NCI-H524 (cell line): ENCODE results near the gene BGLAP.
"Not testable (repeated sequence)": the region's sequence is repeated elsewhere in the genome, so short reads cannot be mapped to it uniquely, and the experiment has no call there.

Source experiments
- DNase-seq, 2 experiments: peaks; one replicate each; lab custom pipeline; 2025; lab: John Stamatoyannopoulos, UW

The BGLAP gene

DNA sequence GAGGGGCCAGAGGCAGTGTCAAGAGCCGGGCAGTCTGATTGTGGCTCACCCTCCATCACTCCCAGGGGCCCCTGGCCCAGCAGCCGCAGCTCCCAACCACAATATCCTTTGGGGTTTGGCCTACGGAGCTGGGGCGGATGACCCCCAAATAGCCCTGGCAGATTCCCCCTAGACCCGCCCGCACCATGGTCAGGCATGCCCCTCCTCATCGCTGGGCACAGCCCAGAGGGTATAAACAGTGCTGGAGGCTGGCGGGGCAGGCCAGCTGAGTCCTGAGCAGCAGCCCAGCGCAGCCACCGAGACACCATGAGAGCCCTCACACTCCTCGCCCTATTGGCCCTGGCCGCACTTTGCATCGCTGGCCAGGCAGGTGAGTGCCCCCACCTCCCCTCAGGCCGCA, at the start of gene BGLAP:
TSS of gene BGLAP (plus strand) at position 259 of the 400 bp plus-strand sequence. CDS start at position 307, 48 bp downstream.
- DNase-seq, result no peak

DNA sequence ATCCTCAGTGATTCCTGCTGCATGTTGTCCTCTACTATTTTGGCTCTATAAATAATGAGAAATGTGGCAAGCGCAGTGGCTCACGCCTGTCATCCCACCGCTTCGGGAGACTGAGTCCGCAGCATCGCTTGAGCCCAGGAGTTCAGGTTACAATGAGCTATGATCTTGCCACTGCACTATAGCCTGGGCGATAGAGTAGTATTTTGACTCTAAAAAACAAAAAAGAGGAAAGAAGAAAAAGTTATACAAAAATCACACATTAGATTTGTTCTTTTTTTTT, 48.8 kb upstream of the BGLAP start:
- DNase-seq, result no peak

DNA sequence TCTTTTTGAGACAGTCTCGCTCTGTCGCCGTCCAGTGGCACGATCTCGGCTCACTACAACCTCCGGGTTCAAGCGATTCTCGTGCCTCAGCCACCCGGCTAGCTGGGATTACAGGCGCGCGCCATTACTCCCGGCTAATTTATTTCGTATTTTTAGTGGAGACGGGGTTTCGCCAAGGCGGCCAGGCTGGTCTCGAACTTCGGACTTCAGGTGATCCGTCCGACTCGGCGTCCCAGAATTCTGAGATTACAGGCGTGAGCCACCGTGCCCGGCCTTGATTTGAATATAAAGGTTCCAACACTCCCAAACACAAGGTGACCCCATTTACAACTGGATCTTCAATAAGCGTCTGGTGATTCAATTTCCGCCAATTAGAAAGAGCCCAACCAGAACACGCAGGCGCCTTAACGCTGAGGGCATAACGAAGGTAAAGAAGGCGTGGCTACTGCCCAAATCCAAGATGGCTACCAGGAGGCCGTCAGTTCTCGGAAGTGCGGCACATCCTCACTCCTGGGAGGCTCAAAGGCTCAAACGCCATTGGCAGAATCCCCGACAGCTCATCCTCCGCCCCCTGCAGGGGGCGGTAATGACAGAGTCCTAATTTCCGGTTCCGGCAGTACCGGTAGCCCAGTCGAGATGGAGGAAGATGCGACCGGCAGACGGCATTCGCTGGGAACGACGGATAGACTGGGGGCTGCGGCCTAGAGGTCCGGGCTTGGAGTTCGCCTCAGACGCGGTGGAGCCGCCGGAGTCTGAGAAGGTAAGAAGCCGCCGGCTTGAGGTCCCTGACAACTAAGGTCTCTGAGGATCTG, 48.3 kb upstream of the BGLAP start, which contains the start of gene SLC25A44:
TSS of gene SLC25A44 (plus strand) at position 617 of the 812 bp plus-strand sequence. CDS start 5,744 bp downstream, outside the sequence.
- DNase-seq, result peak; percentile 98 to 99

DNA sequence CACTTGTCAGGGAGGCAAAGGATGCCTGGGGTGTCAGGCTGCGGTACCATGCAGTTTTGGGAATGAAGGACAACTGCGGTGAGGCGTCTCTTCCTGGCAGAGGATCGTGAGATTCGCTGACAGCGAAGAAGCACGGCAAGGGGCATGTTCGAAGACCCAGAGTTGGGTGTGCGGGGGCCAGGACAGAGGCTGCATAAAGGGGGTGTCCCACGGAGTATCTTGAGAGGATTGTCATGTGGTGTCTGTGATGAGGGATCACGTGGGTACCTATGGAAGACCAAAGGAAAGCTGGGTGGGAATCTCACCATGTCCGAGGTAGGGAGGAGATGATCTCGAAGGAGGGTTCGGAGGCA, 47.7 kb upstream of the BGLAP start:
- DNase-seq, result peak in 1 of 2 experiments; percentile 30

DNA sequence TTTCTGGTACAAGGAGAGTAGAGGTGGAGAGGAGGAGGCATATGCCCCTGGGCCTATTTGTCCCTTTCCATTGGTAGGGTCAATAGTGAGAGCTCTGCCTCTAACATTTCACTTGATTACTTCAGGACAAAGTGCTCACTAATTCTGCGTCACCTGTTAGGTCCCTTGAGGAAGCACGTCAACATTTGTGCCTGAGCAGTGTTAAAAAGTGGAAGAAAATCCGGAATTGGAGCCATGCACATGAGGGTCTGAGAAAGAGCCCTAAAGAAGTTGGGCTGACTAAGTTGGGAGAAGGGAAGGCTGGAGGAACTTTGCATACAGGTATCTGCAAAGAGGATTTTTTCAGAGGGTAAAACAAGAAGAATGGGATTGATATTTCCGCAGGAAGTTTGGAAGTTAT, 46.1 kb upstream of the BGLAP start:
- no peak for DNase-seq

DNA sequence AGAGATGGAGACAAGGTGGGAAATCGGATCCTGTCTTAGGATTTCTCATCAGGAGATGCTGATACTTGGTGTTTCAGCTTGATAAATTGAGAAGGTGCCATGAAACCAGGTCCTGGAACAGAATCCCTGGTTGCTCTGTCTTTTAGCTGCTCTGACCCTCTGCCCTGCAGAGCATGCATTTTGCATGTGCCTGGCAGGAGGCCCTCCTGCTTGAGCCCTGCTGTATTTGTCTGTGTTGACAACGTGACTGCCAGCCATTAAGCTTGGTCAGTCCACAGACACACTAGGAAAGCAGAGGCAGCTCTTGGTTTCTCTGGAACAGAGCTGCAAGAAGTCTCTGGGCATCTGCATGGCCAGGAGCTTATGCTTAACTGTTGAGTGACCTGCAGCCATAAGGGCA, 45.5 kb upstream of the BGLAP start:
- DNase-seq, result no peak

DNA sequence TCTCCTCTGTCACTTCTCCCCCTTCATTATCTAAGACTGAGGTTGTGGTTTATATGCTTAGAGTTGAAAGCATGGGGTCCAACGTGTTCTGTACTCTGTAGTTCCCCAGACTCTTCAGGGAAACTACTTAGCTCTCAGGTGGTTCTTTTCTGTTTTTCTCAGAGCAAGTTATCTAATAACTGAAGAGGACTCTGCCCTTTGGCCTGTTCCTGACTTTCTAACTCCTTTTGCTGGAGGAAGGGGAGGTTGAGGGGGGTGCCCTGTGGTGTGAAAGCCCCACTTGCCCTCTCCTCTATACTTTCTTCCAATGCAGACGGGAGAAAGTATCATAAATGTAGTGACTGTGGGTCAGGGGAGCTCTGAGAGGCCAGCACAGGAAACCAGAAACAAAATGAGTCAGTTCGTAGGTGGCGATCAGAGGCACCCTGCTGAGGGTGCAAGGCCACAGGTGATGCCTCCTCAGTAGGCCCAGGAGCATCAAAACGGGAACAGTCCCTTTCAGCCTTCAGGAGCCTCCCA, 43.1 kb upstream of the BGLAP start:
- DNase-seq, result no peak

DNA sequence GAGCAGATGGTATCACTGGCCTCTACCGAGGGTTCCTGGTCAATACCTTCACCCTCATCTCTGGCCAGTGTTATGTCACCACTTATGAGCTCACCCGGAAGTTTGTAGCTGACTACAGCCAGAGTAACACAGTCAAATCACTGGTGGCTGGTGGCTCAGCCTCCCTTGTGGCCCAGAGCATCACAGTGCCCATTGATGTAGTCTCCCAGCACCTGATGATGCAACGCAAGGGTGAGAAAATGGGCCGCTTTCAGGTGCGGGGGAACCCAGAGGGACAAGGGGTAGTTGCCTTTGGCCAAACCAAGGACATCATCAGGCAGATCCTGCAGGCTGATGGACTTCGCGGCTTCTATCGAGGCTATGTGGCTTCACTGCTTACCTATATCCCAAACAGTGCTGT, 41.9 kb upstream of the BGLAP start:
- DNase-seq, result no peak

DNA sequence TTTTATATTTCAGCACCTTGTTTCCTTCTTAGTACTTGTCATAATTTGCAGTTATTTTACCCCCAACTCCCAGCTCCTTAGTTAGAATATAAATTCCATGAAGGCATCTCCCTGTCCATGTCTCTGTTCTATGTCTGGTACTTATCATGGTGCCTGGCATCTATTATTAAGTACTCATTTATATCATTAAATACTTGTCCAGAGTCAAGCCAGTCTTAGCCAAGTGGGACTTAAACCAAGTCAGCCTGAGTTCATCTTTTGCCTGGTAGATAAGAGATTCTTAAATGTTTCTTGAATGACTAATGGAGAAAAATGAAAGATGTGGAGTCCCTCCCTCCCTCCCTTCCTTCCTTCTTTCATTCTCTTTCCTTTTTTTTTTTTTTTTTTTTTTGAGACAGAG, 38.7 kb upstream of the BGLAP start:
- no peak for DNase-seq

DNA sequence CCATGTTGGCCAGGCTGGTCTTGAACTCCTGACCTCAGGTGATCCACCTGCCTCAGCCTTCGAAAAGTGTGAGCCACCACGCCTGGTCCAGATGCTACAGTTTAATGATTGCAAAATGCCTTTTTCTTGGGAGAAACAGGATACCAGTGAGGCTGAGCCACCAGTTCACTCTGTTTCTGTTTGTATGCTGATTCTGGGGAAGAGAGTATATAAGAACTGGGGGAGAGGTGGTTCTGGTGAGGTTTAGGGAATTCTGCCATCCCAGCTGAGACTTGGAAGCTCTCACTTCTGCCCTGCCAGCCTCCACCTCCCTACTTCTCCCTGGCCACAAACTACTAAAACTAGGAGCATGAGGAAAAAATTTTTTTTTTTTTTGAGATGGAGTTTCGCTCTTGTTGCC, 37.3 kb upstream of the BGLAP start:
- no peak for DNase-seq

DNA sequence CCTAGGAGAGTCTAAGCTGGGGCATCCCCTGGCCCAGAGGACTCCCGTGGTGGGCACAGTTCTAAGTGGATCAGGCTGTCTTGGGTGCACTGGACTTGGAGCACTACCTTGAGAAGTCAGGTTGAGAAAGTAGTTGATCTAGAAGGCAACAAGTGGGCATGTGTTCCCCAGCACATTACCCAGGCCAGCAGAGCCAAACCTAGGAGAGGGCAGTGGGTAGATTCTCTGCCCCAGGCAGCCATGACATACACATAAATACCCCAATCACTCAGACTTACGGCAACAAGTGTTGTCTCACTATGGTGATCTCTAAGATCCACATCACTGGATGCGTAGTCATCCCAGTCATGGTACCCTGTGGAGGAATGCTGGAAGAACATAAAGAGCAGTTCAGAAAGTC, 30.7 kb upstream of the BGLAP start:
- DNase-seq, result no peak

DNA sequence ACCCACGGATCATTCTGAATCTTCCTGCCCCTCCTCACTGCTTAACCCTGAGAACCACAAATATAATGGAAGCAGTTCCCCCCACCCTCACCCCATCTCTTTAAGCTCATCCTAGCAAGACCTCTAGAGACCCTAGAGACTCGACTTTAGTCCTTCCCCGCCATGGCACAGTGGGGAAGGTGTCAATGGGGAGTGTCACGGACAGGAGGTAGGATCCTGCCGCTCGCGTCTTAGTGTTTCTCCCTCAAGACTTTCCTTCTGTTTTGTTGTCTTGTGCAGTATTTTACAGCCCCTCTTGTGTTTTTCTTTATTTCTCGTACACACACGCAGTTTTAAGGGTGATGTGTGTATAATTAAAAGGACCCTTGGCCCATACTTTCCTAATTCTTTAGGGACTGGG, 29.9 kb upstream of the BGLAP start:
- no peak for DNase-seq

DNA sequence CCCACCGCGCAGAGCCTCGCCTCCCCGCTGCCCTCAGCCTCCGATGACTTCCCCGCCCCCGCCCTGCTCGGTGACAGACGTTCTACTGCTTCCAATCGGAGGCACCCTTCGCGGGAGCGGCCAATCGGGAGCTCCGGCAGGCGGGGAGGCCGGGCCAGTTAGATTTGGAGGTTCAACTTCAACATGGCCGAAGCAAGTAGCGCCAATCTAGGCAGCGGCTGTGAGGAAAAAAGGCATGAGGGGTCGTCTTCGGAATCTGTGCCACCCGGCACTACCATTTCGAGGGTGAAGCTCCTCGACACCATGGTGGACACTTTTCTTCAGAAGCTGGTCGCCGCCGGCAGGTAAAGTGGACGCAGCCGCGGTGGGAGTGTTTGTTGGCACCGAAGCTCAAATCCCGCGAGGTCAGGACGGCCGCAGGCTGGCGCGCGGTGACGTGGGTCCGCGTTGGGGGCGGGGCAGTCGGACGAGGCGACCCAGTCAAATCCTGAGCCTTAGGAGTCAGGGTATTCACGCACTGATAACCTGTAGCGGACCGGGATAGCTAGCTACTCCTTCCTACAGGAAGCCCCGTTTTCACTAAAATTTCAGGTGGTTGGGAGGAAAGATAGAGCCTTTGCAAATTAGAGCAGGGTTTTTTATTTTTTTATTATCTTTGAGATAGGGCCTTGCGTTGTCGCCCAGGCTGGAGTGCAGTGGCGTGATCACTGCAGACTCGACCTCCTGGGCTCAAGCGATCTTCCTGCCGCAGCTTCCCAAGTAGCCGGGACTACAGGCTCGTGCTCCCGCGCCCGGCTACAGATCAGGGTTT, 28.9 kb upstream of the BGLAP start, which contains the start of gene PMF1:
TSS of gene PMF1 (plus strand) at position 175 of the 811 bp plus-strand sequence. CDS start at position 184, 9 bp downstream.
- peak; percentile 85 to 92 for DNase-seq

DNA sequence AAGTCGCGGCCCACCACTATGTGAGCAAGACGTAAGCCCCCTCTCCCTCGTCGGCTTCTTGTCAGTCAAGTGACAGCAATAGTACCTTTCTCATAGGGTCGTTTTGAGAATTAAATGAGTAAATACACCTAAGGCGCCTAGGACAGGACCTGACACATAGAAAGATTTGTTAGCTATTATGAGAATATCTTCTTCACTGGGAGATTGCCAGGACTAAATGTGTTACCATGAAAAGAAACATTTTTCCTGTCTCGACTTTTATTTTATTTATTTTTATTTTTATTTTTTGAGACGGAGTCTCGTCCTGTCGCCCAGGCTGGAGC, 28.4 kb upstream of the BGLAP start:
- no peak for DNase-seq

DNA sequence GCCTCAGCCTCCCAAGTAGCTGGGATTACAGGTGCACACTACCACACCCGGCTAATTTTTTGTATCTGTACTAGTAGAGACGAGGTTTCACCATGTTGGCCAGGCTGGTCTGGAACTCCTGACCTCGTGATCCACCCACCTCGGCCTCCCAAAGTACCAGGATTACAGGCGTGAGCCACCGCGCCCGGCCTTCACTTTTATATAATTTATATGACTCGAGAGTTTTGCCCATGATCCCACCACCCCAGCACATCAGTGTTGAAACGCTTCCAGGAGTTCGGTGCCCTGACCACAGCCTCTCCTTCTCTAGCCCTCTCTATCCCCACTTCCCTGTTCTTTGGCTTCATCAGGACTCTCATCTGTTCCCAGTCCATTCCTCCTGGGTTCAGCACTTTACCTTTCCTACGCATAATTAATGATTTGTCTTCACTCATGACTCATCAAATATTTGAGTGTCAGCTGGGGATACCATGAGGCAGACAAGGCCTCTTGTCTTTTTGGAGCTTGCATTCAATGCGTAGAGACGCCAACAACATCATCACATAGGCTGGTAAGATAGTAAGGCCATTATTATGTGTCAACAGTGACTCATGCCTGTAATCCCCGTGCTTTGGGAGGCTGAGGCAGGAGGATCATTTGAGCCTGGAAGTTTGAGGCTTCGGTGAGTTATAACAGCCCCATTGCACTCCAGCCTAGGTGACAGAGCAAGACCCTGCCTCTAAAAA, 27.8 kb upstream of the BGLAP start:
- no peak for DNase-seq

DNA sequence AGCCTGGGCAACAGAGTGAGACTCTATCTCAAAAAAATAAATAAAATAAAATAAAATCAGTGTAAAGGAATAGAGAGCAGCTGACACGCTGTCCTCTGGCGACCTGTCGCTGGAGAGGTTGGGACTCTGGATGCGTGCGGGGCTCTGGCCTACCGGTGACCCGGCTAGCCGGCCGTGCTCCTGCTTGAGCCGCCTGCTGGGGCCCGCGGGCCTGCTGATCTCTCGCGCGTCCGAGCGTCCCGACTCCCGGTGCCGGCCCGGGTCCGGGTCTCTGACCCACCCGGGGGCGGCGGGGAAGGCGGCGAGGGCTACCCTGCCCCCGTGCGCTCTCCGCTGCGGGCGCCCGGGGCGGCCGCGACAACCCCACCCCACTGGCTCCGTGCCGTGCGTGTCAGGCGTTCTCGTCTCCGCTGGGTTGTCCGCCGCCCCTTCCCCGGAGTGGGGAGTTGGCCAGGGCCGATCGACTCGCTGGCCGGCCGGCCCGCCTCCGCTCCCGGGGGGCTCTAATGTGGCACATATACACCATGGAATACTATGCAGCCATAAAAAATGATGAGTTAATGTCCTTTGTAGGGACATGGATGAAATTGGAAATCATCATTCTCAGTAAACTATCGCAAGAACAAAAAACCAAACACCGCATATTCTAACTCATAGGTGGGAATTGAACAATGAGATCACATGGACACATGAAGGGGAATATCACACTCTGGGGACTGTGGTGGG, 25.5 kb upstream of the BGLAP start:
- not testable (repeated sequence) for DNase-seq

DNA sequence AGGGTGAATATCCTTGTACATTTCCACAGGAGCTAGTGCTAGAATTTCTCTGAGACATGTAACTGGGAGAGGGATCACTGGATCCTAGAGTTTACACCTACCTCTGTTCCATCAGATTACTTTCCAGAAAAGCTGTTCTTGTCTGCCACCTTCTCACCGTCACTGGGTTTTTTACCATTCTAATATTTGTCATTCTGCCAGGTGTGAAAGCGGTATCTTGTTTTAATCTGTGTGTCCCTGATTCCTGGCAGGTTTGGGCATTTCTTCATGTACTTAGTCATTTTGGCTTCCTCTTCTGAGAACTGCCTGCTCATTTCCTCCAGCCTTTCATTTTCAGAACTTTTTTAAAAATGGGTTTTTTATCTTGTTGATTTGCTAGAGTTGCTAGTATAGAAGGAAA, 24.1 kb upstream of the BGLAP start:
- DNase-seq, result no peak

DNA sequence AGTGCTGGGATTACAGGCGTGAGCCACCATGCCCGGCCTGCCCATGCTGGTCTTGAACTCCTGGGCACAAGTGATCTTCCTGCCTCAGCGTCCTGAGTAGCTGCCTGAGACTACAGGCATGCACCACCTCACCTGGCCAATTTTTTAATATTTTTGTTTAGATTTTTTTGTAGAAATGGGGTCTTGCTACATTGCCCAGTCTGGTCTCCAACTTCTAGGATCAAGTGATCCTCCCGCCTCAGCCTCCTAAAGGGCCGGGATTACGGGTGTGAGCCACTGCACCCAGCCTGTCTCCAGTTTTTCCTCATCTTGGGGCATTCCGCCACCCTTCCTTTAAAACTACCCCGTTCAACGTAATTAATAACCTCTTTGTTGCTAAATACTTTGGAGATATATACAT, 21.8 kb upstream of the BGLAP start:
- DNase-seq, result no peak

DNA sequence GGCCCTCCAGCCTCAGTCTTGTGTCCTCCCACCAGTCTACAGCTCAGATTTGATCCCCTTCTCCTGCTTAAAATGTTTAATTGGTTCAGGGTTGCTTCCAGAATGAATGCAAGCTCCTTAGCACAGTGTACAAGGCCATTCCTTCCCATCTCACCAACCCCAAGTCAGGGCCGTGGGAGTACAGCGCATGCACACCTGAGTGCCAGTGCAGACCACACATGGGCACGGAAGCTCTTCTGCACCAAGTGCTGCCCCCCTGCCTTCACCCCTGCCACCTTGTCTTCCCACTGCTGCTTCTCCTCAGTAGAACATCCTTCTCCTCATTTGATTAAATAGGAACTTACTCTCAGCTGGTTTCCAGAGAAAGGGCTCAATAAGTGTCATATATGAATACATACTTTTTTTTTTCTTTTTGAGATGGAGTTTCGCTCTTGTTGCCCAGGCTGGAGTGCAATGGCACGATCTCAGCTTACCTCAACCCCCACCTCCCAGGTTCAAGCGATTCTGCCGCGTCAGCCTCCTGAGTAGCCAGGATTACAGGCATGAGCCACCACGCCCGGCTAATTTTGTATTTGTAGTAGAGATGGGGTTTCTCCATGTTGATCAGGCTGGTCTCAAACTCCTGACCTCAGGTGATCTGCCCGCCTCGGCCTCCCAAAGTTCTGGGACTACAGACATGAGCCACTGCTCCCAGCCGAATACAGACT, 19.8 kb upstream of the BGLAP start:
- DNase-seq, result no peak

DNA sequence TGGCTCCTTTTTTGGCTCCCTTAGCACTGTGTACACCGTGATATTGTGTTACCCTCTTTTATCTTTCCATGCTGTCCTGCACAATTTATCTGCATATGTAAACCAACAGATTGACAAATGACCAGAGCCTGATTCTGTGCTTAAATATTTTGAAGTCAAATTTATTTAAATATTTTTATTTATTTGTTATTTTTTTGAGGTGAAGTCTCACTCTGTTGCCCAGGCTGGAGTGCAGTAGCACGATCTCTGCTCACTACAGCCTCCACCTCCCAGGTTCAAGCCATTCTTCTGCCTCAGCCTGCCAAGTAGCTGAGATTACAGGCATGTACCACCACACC, 16.3 kb upstream of the BGLAP start:
- no peak for DNase-seq

DNA sequence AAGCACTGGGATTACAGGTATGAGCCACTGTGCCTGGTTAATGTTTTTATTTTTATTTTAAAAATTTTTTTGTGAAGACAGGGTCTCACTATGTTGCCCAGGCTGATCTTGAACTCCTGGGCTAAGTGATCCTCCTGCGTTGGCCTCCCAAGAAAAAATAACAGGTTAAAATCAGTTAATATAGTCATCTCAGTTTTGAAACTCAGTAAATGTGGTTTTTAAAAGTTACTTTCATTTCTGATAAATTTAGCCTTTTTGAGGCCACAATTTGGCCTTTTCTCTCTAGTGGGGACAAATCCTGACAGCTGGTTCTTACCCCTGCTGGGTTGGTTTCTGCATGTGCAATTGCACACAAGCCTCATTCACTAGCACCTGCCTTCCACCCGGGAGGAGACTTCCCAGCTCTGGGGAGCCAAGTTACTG, 15.9 kb upstream of the BGLAP start:
- no peak for DNase-seq
